HG02678 (cell line): Measurements from ENCODE around the gene UBL4A.

Source experiments
- ATAC-seq: cut with Tn5 transposase; IDR thresholded peaks from one replicate; pipeline ENCODE4 v1.9.1; 2021; ENCODE audit warnings: mild to moderate bottlenecking, moderate library complexity; ENCODE audit not compliant: unreplicated experiment

Gene UBL4A

DNA sequence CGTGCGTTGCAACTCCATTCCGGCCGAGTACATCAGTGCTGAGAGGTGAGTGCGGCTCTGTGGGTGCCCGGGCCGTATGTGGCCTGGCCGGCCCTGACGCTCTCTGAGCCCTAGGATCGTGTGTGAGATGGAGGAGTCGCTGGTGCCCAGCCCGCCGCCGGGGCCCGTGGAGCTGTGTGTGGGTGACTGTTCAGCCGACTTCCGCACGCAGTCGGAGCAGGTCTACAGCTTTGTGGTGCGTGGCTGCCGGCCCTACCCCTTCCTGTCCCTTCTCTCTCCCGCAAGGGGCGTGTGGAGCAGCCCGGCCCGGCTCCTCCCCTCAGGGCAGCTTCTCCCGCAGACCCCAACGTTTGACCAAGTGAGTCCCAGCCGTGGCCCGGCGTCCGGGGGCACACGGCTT lies 20.4 kb downstream of the UBL4A start:
- ATAC-seq: no peak

DNA sequence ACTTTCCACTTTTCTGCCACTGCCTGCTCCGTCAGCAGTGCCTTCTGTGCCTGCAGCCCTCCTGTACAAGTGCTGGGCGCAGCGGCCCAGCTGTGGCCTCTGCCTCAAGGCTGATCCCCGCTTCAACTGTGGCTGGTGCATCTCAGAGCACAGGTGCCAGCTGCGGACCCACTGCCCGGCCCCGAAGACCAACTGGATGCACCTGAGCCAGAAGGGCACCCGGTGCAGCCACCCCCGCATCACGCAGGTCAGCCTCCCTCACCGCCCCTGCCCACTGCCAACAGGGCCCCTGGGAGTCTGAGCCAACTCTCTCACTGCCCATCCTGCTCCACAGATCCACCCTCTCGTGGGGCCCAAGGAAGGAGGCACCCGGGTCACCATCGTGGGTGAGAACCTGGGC lies 20.8 kb downstream of the UBL4A start:
- no peak for ATAC-seq

DNA sequence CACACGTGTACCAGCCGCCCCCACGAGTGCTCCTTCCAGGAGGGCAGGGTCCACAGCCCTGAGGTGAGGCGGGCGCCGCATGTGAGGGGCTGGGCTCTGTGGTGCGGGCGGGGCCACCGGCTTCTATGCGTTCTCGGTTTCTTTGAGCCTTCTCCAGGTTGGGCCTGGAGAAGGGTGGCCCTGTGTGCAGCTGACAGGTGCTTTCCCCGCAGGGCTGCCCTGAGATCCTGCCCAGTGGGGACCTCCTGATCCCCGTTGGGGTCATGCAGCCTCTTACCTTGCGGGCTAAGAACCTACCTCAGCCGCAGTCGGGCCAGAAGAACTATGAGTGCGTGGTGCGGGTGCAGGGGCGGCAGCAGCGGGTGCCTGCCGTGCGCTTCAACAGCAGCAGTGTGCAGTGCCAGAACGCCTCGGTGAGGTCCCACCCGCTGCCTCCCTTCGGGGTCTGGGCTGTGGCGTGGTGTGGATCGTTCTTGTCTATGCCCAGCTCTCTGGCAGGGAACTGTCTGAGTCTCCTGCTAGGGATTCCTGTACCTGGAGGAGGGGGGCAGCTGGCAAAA lies 21.5 kb downstream of the UBL4A start:
- ATAC-seq: no peak

DNA sequence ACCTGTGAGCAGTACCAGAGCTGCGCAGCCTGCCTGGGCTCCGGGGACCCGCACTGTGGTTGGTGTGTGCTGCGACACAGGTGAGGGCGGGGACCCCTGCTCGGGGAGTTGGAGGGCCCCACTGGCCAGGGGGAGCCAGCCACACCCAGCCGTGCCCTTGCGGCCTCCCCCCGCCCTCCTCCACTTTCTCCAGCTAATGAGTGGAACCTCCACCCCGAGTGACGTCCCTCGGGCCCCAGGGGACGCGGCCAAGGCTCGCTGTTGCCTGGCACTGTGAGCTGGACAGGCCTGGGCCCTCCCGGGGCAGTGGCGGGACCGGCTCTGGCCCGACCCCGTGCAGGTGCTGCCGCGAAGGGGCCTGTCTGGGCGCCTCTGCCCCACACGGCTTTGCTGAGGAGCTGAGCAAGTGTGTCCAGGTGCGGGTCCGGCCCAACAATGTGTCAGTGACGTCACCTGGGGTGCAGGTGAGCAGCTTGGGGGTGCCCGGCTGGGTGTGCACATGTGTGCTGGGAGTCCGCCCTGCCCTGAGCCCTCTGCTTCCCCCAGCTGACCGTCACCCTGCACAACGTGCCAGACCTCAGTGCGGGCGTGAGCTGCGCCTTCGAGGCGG lies 22.7 kb downstream of the UBL4A start:
- no peak for ATAC-seq

DNA sequence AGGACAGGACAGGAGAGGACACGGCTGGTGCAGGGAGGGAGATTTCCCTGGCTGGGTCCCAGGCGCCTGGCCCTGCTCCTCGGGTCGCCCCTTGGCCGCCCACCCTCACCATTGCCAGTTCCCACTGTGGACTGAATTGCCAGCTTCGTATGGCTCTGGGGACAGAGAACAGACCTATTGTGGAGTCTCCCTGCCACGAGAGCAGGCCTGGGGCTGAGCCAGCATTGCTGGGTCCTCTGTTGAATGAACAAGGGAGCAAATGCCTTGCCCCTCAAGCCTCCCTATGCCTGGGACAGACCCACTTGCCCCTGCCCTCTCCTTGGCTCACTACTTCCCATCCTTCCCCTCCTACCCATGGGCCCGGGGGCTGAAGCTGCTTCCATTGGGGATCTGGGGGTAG lies 24.0 kb downstream of the UBL4A start:
- ATAC-seq: no peak

DNA sequence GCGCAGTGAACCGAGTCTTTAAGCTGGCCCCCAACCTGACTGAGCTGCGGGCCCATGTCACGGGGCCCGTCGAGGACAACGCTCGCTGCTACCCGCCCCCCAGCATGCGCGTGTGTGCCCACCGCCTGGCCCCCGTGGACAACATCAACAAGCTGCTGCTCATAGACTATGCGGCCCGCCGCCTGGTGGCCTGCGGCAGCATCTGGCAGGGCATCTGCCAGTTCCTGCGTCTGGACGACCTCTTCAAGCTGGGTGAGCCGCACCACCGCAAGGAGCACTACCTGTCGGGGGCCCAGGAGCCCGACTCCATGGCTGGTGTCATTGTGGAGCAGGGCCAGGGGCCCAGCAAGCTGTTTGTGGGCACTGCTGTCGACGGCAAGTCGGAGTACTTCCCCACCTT lies 26.1 kb downstream of the UBL4A start:
- ATAC-seq: no peak

DNA sequence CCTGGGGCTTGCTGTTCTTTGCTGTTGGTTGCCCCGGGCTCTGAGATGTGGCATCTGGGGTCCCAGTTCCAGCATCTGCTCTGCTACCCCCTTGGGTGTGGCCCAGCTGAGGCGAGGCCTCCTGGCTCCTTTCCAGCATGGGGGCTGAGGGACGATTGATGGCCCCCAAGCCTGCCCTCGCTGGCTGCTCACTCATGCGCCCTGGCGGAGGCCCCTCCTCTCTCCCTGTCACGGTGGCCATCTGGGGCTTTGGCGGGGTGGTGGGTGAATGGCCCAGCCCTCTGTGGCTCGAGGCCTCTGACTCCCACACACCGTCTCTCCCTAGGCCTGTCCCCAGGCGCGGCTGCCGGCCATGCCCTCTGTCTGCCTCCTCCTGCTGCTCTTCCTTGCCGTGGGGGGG lies 26.6 kb downstream of the UBL4A start:
- no peak for ATAC-seq

DNA sequence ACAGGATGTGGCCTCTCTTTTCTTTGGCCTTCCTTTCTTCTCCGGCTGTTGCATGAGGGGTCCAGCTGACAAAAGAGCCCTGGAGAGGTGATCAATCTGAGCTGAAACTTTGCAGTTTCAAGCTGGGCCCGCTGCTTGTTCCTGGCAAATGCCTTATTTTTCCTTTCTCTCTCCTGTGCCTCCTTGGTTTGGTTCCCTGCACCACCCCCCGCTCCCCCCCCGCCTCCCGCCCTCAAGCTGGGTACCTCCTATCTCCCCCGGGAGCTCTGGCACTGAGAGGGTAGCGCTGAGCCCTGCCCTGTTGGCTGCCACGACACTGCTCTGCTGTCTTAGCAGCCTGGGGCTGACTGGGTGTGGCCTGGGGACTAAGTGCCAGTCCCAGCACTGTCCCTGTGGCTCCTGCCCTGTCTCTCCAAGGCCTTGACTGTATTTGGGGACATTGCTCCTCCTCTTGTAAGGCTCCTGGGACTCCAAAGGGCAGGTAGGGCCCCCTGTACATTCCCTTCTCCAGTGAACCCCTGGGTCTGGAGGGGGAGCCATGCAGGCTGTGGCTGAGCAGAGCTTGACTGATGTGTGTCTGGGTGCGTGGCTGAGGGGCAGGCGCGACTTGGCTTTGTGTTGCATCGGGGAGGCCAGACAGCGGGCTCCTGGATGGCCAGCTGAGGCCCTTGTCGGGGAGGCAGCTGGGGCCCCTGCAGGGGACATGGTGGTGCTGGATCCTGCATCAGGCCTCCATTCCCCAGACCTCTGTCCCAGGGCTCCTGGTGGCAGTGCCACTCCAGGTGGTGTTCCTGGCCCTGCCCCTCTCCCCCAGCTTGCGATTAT lies 27.2 kb downstream of the UBL4A start:
- no peak for ATAC-seq

DNA sequence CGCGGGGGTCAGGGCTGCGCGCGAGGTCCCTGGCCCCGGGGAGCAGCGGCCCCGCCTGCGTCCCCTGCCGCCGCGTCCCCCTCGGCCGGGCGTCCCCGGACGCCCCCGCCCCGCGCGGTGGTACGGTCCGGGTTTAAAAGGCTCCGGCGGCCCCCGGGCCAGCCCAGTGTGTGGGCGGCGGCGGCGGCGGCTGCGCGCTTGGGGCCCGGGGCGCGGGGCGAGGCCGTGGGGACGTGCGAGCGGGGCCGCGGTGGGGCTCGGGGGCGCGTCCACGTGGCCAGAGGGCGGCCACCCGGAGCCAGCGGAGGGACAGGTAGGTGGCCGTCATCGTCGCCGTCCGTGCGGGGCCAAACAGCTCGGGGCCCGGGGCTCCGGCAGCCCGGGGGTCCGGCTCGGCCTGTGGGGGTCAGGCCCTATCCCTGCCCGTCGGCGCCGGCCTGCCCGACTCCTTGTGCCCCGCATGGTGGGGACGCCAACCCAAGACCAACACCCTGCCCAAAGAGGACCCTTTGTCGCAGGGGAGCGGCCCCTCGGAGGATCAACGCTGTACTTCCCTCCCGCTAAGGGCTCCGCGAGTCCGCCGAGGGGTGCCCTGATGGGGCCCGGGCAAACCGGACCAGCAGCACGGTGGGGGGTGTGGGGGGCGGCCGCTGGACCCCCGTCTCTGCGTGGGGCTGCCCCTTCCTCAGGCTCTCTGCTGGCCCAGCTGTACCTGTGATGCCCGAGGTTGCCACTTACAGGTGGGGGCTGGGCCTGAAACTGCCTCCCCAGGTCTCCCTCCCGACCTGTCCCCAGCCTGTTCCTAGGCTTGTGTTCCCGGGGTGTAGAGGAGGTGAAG lies 28.1 kb downstream of the UBL4A start, which contains the start of gene PLXNA3:
Gene PLXNA3, plus strand, starts transcription at position 166 of the 838 bp plus-strand sequence. CDS start 1,903 bp downstream, outside the sequence.
- peak; percentile 66 for ATAC-seq

DNA sequence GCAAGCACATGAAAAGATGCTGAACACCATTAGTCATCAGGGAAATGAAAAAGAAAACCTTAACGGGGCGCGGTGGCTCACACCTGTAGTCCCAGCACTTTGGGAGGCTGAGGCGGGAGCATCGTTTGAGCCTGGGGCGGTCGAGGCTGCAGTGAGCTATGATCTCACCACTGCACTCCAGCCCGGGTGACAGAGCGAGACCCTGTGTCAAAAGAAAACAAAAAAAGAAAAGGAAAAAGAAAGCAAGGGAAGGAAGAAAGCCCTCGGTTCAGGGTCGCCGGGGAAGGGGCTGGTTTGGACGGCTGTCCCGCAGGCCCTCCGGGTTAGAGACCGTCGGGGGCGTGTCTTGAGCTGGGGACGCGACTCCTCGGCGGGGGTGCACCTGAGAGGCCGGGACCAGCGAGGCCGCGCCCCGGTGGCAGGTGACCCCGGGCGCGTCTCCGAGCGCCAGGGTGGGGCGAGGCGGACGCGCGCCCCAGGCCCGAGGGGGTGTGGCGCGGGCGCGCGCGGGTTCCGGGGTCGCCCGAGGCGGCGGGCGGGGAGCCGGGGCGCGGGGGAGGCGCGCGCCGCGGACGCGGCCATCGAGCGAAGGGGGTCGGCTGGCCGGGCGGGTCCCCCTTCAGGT lies 28.8 kb downstream of the UBL4A start:
- peak; percentile 73 for ATAC-seq

DNA sequence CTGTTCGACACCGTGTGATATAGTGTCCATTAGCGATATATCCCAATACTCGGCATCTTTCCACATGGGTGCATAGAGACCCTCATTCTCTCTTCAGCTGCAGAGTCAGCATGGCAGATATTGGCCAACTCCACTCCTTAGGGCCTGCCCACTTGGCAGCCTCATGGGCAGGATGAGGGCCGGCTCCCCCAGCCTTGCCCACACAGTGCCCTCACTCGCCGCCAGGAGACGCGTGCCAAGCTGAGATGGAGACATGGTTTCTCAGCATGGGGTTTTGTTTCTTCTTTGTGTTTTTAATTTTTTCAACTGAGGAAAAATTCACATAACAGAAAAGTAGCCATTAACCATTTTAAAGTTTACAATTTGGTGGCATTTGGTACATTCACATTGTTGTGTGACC lies 33.6 kb downstream of the UBL4A start:
- ATAC-seq: no peak

DNA sequence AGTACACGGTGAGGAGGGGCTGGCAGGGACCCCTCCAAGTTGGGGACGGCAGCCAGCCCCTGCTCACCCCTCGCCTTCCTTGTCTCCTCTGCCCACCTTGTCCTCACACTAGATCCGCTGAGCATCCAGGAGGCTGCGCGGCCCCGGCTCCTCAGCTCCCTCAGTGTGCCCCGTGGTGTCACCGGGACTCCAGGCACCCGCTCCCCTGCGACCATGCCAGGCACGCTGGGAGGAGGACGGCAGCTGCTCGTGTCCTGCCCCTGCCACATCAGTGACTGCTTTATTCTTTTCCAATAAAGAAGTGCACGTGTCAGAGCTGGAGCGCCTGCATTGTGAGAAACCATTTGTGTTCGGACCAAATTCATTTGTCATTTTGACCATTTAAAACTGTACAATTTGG lies 36.1 kb downstream of the UBL4A start:
- no peak for ATAC-seq

DNA sequence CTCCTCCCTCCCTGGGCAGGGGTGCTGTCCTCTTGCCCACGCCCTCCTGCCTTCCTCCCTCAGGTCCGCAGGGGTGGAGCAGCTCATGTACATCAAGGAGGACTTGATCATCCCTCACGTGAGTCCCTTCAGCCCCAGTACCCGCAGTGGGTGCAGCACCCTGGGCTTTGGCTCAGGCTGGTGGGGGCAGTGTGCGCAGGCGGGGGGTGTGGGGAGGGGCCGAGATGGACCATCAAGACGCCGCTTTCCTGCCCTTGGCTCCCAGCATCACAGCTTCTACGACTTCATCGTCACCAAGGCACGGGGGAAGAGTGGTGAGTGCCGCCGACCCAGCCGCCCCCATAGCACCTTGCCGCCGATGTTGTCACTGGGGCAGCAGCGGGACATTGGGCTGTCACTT lies 36.8 kb downstream of the UBL4A start:
- no peak for ATAC-seq

DNA sequence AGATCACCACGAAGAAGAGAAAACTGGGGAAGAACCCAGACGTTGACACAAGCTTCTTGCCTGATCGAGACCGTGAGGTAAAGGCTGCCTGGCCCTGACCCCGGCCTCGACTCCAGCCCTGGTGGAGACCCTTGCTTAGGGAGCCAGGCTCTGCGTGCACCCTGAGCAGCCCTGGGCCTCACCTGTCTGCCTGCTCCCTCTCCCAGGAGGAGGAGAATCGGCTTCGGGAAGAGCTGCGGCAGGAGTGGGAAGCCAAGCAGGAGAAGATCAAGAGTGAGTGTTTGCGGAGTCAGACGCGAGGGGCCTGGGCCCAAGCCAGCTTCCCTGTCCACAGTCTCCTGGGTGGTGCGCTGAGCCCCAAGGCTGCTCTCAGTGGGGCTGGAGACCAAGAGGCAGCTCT lies 37.9 kb downstream of the UBL4A start:
- ATAC-seq: no peak

DNA sequence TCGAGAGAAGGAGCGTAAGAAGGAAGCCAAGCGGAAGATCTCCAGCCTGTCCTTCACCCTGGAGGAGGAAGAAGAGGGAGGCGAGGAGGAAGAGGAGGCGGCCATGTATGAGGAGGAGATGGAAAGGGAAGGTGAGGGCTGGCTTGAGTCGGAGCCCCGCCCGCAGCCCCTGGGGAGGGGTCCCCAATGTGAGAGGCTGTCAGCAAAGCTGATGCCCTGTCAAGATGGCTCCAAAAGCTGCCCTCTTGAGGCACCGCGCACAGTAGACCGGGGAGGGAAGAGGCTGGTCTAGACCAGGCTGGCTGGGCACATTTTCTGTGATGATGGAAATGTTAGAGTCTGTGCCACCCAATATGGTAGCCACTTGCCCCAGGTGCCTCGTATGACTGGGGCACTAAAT lies 40.0 kb downstream of the UBL4A start:
- no peak for ATAC-seq

DNA sequence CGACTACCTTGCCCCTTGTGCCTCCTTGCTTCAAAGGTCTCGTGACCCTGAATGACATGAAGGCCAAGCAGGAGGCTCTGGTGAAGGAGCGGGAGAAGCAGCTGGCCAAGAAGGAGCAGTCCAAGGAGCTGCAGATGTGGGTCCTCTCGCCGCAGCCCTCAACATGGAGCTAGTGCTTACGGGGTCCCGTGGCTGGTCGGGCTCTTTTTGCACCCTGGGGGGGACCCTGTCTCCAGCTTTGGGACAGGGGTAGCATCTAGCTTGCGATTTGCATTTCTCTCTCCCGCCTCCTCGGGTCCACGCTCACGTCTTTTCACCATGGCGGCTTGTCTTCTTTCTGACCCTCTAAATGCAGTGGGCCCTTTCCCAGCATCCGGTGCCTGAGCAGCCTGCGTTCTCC lies 40.6 kb downstream of the UBL4A start:
- ATAC-seq: no peak

DNA sequence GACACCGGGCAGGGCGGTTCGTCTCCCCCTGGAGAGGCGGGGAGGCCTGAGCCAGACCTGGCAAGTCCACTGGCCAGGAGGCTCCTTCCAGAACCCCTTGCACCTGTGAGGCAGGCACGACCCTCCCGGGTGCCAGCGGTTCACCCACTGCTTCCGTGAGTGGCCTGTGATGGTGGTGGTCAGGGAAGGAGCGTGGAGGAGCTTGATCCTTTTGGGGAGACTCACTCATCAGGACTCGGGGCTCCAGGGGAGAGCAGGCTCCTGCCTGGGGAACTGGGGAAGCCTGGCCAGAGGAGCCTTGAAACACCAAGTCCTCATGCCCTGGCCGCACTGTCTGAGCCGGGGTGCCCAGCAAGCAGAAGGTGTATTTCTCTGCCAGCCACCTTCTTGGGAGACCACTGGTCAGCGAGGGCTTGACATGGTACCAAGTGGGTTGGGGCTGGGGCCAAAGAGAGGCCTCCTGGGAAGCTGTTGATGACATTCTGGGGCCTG lies 41.6 kb downstream of the UBL4A start:
- ATAC-seq: no peak

DNA sequence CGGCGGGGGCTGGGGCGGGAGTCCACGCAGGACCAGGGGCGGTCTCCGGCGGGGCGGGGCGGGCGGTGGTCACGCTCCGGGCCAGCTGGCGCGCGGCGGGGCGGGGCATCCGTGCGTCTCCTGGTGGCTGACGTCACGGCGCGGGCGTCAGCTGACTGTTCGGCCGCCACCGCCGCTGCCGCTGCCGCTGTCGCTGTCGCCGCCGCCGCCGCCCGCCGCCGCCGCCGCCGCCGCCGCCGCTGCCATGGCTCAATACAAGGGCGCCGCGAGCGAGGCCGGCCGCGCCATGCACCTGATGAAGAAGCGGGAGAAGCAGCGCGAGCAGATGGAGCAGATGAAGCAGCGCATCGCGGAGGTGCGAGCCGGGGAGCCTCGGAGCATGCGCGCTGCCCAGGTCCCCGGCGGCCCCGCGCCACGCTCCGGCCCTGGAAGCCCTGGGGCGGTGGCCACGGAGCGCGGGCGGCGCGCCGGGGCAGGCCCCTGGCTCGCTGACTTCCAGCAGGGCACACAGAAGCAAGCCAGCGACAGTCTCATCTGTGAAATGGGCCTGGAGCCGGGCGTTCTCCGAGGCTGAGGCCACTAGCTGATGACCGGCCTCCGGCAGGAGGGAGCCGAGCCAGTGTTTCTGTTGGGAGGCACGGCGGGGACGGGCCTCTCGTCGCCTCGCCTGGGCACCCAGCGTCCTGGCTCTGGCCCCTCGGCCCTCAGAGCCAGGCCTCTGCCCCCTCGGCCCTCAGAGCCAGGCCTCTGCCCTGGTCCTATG lies 42.2 kb downstream of the UBL4A start, which contains the start of gene FAM50A:
Gene FAM50A, plus strand, starts transcription at position 150 of the 763 bp plus-strand sequence. Its CDS starts 95 bp downstream, at position 245.
- peak; percentile 89 for ATAC-seq

DNA sequence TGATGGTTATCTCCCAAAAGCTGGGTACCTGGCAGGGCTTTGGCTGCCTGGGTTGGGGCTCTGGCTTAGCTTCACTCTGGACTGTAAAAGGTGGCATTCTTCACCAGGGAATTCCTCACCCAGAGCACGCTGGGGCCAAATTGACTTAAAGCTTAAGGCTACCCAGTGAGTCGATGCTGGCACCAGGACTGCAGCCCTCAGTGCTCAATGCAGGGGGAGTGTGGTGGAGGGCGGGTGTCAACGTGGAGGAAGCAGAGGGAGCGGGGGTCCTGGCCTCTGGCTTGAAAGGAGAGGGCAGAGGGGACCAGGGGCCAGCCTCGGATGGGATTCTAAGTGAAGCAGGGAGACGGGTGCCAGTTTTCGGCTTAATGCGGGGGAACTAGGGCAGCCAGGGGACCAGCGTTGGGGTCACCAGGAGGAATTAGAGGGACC lies 42.9 kb downstream of the UBL4A start:
- ATAC-seq: no peak
